Activated CD4-positive, alpha-beta T cell treated with anti-CD3 and anti-CD28 coated beads, Interleukin-2, Interleukin-6, amounts not matched to agents 100 ng/mL and 50 ng/mL, durations not matched to agents 16 hours and 8 hours (primary cell): ENCODE data around the gene SLX9.

Experiments used
- DNase-seq: peaks from one replicate; pipeline ENCODE4 v3.0.0-alpha.2; 2020

SLX9 gene

GRCh38 chr21:45006536-45007095, 66.8 kb downstream of the SLX9 start:
- no peak for DNase-seq

- no peak for DNase-seq
Observed at GRCh38 chr21:45009616-45010015, 69.8 kb downstream of the SLX9 start.

DNA sequence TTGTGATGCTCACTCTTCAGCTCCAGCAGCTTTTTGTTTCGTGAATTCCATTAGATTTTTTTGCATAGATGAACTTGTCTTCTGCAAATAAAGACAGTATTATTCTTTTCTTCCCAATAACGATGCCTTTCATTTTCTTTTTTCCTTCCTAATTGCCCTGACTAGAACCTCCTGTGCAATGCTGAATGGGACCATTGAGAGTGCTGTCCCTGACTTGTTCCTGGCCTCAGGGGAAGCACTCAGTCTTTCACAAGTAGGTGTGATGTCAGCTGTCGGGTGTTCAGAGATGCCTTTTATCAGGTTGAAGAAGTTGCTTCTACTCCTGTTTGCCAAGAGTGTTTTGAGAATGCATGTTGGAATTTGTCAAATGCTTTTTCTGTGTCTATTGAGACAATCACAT, 70.3 kb downstream of the SLX9 start:
- no peak for DNase-seq

DNA sequence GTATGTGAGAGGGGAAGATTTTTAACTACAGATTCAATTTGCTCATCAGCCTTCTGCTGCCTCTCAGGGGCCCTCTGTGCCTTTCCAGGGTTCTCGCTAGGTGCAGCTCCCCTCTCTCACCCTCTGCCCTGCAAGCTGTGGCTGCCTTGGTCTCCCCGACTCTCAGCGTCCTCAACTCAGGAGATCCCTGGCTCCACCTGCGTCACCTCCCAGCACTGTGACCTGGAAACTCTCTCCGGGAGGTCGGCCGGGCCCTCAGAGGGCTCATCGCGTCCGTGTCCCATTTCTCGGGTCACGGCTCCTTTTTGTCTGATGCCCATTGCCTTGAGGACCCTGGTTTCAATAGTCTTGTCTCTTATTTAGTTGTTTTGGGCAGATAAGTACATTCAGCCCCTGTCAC, 71.0 kb downstream of the SLX9 start:
- no peak for DNase-seq

- no peak for DNase-seq
Observed at GRCh38 chr21:45011426-45011825, 71.6 kb downstream of the SLX9 start.

GRCh38 chr21:45011911-45012661, 72.3 kb downstream of the SLX9 start:
- no peak for DNase-seq

DNA sequence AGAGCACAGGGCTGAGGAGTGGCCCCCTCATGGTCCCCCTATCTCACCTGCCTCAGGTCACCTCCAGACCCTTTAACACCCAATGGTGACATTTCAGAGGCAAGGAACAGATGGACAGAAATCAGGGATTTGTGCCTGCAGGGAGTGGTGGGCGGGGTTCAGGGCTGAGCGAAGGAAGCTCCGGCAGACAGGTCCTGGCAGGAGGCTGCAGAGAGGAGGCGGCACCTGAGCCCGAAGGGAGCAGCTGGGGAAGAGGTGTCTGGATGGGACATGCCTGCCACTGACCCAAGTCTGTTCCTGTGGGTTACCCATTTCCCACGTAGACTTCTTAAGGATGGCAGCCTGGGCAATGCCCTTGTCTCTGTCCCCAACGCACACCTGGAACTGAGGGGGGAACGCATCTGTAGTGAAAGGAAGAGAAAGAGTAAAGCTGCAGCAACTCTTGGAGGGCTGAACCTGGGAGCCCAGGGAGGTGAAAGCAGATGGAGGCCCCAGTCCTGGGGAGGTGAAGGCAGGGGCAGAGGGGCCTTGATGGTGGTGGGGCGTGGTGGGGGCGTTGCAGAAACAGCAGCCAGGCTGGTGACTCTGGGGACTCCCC, 72.9 kb downstream of the SLX9 start:
- DNase-seq, result no peak

- no peak for DNase-seq
Observed at GRCh38 chr21:45013260-45013841, 73.5 kb downstream of the SLX9 start.

DNA sequence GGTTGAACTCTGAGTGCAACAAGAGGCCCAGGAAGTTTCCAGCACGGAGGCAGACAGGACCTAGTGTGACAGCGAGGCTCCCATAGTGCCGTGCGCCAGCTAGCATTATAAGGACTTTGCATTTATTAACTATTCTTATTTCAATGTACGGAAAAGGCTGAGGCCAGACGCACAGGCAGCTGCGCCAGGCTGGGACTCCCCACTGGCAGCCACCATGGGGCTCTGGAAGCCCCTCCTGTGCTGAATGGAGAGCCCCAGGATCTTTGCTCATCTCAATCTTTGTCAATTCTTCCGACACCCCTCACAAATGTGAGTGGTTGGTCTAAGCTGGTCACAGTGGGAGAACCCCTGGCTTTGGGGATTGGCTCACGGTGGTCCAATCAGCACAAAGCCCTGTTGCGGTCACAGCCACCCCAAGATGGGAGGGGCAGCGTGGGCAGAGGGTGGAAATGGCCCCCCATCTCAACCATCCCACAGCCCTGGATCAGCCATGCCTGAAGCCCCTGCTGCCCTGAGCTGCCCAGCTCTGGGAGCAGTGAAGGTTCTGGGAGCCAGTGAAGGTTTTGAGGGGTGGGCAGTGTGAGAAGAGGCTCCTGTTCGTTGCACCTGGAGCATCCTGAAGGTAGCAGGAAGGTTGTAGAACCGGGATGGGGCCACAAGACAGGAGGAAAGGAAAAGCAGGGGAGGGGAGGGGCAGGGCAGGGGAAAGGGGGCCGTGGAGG, 75.1 kb downstream of the SLX9 start:
- no peak for DNase-seq

DNA sequence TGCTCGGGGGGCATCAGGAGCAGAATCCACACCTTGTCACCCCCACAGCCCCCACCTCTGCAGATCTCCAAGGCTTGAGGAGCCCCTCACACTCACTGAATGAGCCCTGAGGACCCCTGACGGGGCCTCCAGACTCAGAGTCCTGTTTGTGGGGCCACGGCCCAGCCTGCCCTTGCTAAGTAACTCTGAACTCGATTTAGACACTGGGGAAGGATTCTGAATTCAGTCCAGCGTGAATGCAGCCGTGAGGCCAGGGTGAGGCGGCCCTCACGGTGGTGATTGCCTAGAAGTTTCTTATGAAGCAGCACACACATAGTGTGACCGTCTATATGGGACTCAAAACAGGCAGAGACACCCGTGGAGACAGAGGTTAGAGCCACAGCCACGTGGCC, 75.6 kb downstream of the SLX9 start:
- DNase-seq, result no peak

GRCh38 chr21:45016031-45016405, 76.2 kb downstream of the SLX9 start:
- DNase-seq, result no peak

GRCh38 chr21:45016406-45017038, 76.7 kb downstream of the SLX9 start:
- no peak for DNase-seq

DNA sequence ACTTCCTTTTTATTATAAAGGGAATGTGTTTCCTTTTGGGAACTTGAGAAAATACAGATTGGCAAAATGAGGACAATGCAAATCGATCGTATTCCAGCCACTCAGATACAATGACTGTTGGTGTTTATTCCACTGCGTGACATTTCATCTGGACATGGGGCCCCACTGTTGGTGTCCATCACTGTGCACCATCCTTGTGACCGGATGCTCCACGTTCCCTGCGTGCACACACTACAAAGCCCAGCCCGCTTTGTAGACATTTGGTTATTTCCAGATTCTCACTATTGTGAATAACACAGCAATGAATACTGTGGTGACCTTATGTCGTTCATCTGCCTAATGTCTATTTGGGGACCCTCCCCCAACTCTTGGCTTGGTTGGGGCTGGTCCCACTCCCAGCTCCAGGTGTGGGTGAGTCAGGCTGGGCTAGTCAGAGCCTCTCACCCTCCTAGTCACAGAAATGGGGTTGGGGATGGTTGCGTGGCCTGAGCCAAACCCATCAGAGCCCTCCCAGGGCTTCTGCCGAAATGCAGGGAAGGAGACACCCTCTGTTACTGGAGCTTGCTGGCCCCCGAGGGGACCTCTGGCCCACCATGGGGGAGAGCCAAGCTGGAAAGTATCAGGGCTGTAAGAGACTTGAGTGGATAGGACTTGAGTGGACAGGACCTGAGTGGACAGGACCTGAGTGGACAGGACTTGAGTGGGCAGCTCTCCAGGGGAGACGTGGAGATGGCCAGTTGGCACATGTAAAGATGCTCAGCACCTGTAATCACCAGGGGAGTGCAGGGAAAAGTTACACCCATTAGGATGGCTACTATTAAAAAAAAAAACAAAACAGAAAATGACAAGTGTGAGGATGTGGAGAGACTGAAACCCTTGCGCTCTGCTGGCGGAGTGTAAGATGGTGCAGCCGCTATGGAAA, 77.5 kb downstream of the SLX9 start:
- no peak for DNase-seq

DNA sequence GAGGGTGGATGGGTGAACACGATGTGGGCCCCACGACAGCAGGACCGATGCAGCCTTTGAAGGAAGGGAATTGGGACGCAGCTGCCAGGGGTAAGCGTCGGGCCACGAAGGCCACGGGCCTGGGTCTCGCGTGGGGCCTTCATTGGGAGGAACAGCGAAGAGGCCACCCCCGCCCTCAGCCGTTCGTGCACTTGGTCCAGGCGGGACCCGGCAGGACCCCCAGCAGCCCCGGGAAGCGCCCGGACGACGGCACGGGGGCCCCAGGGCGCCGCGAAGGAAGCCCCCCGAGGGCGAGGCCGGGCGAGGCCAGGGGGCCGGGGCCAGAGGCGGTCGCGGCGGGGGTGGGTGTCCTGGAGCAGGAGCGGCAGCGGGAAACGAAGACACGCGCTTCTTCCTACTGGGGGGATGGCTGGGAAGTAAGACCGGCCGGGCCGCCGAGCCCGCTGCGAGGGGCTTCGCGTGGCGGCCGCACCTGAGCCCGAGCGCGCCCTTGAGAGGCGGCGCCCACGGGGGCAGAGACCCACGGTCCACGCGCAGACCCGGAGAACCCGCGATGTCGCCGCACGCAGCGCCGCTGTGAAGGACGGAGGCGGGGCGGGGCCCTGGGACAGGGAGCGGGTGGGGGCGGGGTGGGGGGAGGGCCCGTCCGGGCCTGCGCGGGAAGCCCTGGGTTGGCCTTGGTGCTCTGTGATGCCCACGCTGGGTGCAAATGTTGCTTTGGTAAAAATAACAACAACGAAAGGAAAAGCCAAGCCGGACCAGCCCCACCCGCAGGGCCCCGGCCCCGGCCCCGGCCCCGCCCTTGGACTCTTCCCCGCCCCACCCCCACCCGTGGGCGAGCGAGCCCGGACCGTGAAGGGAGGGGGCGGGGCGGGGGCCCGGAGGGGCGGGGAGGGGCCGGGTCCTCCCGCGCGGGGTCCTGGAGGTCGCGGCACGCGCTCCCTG, 78.6 kb downstream of the SLX9 start:
- no peak for DNase-seq

GRCh38 chr21:45019076-45019886, 79.5 kb downstream of the SLX9 start:
- DNase-seq, result no peak

GRCh38 chr21:45019887-45020537, 80.2 kb downstream of the SLX9 start:
- DNase-seq, result no peak

DNA sequence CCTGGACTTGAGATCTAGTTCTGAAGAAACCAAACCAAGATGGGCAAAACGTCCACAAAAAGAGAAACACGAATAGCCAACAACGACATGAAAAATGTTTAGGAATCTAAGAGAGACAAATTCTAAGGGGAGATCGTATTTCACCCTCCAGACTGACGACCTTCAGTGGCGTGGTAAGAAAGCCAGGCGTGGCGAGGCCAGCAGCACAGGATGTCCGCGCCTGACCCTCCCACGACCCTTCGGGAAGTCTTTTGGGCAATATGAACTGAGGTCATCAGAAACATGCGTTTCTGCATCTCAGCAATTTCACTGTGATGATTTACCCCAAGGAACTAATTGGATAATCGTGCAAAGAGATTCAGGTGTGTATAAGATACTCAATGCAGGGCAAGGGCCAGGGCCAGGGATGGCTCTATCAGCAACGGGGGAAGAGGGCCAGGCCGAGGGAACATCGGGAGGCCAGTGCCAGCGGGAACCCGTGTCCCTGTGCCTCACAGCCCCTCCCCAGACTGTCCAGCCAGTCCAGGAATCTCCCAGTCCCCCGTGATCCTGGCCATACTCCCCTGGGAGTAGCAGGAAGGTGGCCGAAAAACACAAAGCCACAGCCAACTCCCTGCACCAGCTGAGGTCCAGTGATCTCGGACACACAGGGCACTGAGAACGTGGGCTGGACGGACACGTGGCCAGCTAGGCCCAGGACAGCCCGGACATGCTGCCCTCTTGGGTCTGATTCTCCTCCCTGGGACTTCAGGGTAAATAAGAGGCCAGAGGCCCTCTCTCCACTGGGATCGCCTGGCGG, 81.0 kb downstream of the SLX9 start:
- no peak for DNase-seq
